ENCODE results near the gene LRP5.

The LRP5 gene

DNA sequence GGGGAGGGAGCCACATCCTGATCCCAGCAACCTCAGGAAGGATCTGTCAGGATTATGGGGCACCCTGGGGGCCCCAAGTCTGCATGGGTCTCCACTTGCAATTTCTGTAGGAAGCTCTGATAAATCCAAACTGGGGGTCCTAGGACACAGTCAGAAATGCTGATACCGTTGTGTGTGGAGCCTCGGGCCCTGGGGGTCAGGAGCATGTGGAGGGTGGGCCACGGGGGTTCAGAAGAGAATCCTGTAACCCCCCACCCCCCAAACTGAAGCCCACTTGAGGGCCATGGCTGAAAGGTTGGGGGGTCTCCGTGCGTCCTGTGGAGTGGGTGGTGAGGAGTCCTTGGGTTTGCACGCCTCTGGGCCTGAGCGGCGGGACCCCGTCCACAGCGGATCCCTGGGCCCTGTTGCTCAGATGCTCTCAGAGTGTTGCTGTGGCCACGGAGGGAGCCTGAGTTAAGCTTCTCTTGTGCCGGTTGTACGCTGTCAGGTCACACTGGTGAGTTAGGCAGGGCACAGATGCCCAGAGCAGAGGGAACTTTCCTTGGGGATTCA is 72.2 kb downstream of the LRP5 start:
- no peak for TF ChIP-seq POLR2A (IDR thresholded peaks at IDR 0.05; ENCODE audit: extremely low read depth, insufficient read length)
- TF ChIP-seq MYC (IDR thresholded peaks at IDR 0.05; ENCODE audit: low read depth, low read length), result no peak
- TF ChIP-seq, protein P1, sequence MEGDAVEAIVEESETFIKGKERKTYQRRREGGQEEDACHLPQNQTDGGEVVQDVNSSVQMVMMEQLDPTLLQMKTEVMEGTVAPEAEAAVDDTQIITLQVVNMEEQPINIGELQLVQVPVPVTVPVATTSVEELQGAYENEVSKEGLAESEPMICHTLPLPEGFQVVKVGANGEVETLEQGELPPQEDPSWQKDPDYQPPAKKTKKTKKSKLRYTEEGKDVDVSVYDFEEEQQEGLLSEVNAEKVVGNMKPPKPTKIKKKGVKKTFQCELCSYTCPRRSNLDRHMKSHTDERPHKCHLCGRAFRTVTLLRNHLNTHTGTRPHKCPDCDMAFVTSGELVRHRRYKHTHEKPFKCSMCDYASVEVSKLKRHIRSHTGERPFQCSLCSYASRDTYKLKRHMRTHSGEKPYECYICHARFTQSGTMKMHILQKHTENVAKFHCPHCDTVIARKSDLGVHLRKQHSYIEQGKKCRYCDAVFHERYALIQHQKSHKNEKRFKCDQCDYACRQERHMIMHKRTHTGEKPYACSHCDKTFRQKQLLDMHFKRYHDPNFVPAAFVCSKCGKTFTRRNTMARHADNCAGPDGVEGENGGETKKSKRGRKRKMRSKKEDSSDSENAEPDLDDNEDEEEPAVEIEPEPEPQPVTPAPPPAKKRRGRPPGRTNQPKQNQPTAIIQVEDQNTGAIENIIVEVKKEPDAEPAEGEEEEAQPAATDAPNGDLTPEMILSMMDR (IDR thresholded peaks at IDR 0.05; ENCODE audit: low read depth, low read length), result no peak
- TF ChIP-seq, protein P2, sequence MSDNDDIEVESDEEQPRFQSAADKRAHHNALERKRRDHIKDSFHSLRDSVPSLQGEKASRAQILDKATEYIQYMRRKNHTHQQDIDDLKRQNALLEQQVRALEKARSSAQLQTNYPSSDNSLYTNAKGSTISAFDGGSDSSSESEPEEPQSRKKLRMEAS (IDR thresholded peaks at IDR 0.05; ENCODE audit: low read depth, low read length), result no peak
- DNase-seq (ENCODE audit: low read depth), result no peak
- H3K4me3 ChIP-seq (ENCODE audit: low read depth, low read length), result no peak overlapping the region

- DNase-seq (ENCODE audit: low read depth), result no peak
- TF ChIP-seq, protein P1 (IDR thresholded peaks at IDR 0.05; ENCODE audit: low read depth, low read length), result no peak
- no peak for TF ChIP-seq POLR2A (IDR thresholded peaks at IDR 0.05; ENCODE audit: extremely low read depth, insufficient read length)
- TF ChIP-seq, protein P2 (IDR thresholded peaks at IDR 0.05; ENCODE audit: low read depth, low read length), result no peak
- TF ChIP-seq MYC (IDR thresholded peaks at IDR 0.05; ENCODE audit: low read depth, low read length), result no peak
- H3K4me3 ChIP-seq (ENCODE audit: low read depth, low read length), result no peak overlapping the region
Measured at GRCh38 chr11:68385128-68385527, 72.7 kb downstream of the LRP5 start.

GRCh38 chr11:68386331-68386978 is 74.1 kb downstream of the LRP5 start:
- H3K4me3 ChIP-seq (ENCODE audit: low read depth, low read length), result no peak overlapping the region
- DNase-seq (ENCODE audit: low read depth), result peak; percentile 31
- TF ChIP-seq POLR2A (IDR thresholded peaks at IDR 0.05; ENCODE audit: extremely low read depth, insufficient read length) (no peak), MYC (IDR thresholded peaks at IDR 0.05; ENCODE audit: low read depth, low read length) (no peak)
- TF ChIP-seq, protein P2 (IDR thresholded peaks at IDR 0.05; ENCODE audit: low read depth, low read length), result no peak
- TF ChIP-seq, protein P1 (IDR thresholded peaks at IDR 0.05; ENCODE audit: low read depth, low read length), result no peak

DNA sequence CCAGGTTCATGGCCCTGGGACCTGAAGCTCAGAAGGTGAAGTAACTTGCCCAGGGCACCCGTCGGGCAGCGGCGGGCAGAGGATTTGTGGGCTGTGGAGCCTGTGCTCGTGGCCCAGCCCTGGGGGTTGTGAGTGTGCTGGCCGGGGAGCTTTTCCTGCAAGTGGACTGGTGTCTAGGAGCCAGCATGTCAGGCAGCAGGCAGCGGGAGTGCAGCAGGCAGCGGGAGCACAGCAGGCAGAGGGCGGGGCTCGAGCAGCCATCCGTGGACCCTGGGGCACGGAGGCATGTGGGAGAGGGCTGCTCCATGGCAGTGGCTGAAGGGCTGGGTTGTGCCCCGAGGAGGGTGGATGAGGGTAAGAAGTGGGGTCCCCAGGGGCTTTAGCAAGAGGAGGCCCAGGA is 75.4 kb downstream of the LRP5 start:
- no peak for TF ChIP-seq MYC (IDR thresholded peaks at IDR 0.05; ENCODE audit: low read depth, low read length)
- TF ChIP-seq, protein P1 (IDR thresholded peaks at IDR 0.05; ENCODE audit: low read depth, low read length), result no peak
- no peak for TF ChIP-seq POLR2A (IDR thresholded peaks at IDR 0.05; ENCODE audit: extremely low read depth, insufficient read length)
- TF ChIP-seq, protein P2 (IDR thresholded peaks at IDR 0.05; ENCODE audit: low read depth, low read length), result no peak
- no peak overlapping the region for H3K4me3 ChIP-seq (ENCODE audit: low read depth, low read length)
- DNase-seq (ENCODE audit: low read depth), result no peak

GRCh38 chr11:68388595-68389198 is 76.3 kb downstream of the LRP5 start:
- H3K4me3 ChIP-seq (ENCODE audit: low read depth, low read length), result no peak overlapping the region
- no peak for TF ChIP-seq MYC (IDR thresholded peaks at IDR 0.05; ENCODE audit: low read depth, low read length)
- no peak for TF ChIP-seq POLR2A (IDR thresholded peaks at IDR 0.05; ENCODE audit: extremely low read depth, insufficient read length)
- DNase-seq (ENCODE audit: low read depth), result no peak

DNA sequence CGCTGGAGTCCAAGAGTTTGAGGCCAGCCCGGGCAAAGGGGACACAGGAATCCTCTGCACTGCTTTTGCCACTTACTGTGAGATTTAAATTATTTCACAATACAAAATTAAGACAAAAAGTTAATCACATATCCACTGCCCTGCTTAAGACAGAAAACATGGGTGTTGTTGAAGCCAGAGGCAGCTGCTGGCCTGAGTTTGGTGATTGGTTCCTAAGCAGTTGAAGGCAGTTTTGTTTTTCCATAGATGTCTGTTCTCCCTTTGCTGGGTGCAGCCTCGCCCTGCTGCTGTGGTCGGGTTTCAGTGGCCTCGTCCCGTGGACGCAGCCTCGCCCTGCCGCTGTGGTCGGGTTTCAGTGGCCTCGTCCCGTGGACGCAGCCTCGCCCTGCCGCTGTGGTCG is 77.9 kb downstream of the LRP5 start:
- H3K4me3 ChIP-seq (ENCODE audit: low read depth, low read length), result no peak overlapping the region
- TF ChIP-seq, protein P1 (IDR thresholded peaks at IDR 0.05; ENCODE audit: low read depth, low read length), result no peak
- TF ChIP-seq POLR2A (IDR thresholded peaks at IDR 0.05; ENCODE audit: extremely low read depth, insufficient read length) (no peak), MYC (IDR thresholded peaks at IDR 0.05; ENCODE audit: low read depth, low read length) (no peak)
- TF ChIP-seq, protein P2 (IDR thresholded peaks at IDR 0.05; ENCODE audit: low read depth, low read length), result no peak
- no peak for DNase-seq (ENCODE audit: low read depth)
